GM23338 (cell line): ENCODE measurements around the gene OR10G7. TPM values are rescaled to one million over a fixed set of nuclear protein-coding genes. Genes with fewer than 3 reads are reported as not detected.

Source experiments
- ATAC-seq: fragments of 200-7000 bp; cut with Tn5 transposase; 3 replicates; pipeline ENCODE4 v1.9.1; 2020
- DNase-seq: peaks from one replicate; pipeline ENCODE4 v3.0.0-alpha.2; 2015; ENCODE audit warnings: low spot score
- H2AFZ ChIP-seq: fragments of 200-600 bp; sonication (generic); 2 replicates; pipeline ENCODE4 v1.8.0; 2016; ENCODE audit warnings: antibody characterized with exemption, mild to moderate bottlenecking, moderate library complexity
- H3F3A ChIP-seq: fragments of 200-600 bp; sonication (generic); replicated peaks from 2 replicates; pipeline ENCODE4 v1.8.0; 2017; ENCODE audit warnings: antibody characterized with exemption, mixed run types, low read depth
- H3K27ac ChIP-seq: fragments of 200-600 bp; sonication (generic); 2 replicates; pipeline ENCODE4 v1.6.1; 2016; ENCODE audit warnings: low read depth
- H3K27me3 ChIP-seq: fragments of 200-600 bp; sonication (generic); 2 replicates; pipeline ENCODE4 v1.8.0; 2016; ENCODE audit warnings: mild to moderate bottlenecking, mixed run types, moderate library complexity; ENCODE audit not compliant: insufficient read depth
- H3K36me3 ChIP-seq: fragments of 200-600 bp; sonication (generic); 2 replicates; pipeline ENCODE4 v1.8.0; 2016; ENCODE audit warnings: mild to moderate bottlenecking; ENCODE audit not compliant: insufficient read depth
- H3K4me1 ChIP-seq: fragments of 200-600 bp; sonication (generic); 2 replicates; pipeline ENCODE4 v1.8.0; 2016; ENCODE audit warnings: mild to moderate bottlenecking, moderate library complexity; ENCODE audit not compliant: insufficient read depth
- H3K4me2 ChIP-seq: fragments of 200-600 bp; sonication (generic); 2 replicates; pipeline ENCODE4 v1.7.1; 2017; ENCODE audit warnings: mixed run types
- H3K4me3 ChIP-seq: fragments of 200-600 bp; sonication (generic); 2 replicates; pipeline ENCODE4 v1.6.1; 2016; ENCODE audit warnings: mixed run types
- H3K79me2 ChIP-seq: fragments of 200-600 bp; sonication (generic); replicated peaks from 2 replicates; pipeline ENCODE4 v1.8.0; 2017; ENCODE audit warnings: mild to moderate bottlenecking; ENCODE audit not compliant: insufficient read depth
- H3K9me2 ChIP-seq: fragments of 200-600 bp; sonication (generic); 2 replicates; pipeline ENCODE4 v1.8.0; 2017; ENCODE audit not compliant: insufficient read depth
- H4K20me1 ChIP-seq: fragments of 200-600 bp; sonication (generic); replicated peaks from 2 replicates; pipeline ENCODE4 v1.8.0; 2017; ENCODE audit warnings: mild to moderate bottlenecking; ENCODE audit not compliant: insufficient read depth
- H3K27ac Mint-ChIP-seq: 2 replicates; pipeline ENCODE4 v1.8.0; 2020; ENCODE audit warnings: inconsistent platforms, mild to moderate bottlenecking, moderate library complexity, mixed read lengths
- H3K27me3 Mint-ChIP-seq: 3 replicates; pipeline ENCODE4 v1.8.0; 2022; ENCODE audit warnings: low read depth, mild to moderate bottlenecking, moderate library complexity, mixed read lengths, inconsistent platforms; ENCODE audit not compliant: insufficient read depth, poor library complexity
- H3K36me3 Mint-ChIP-seq: 3 replicates; pipeline ENCODE4 v1.8.0; 2021; ENCODE audit warnings: low read depth, mild to moderate bottlenecking, inconsistent platforms, moderate library complexity, mixed read lengths
- H3K4me1 Mint-ChIP-seq: 3 replicates; pipeline ENCODE4 v1.8.0; 2020; ENCODE audit warnings: mild to moderate bottlenecking, inconsistent platforms, mixed read lengths
- H3K4me3 Mint-ChIP-seq: 3 replicates; pipeline ENCODE4 v1.8.0; 2021; ENCODE audit warnings: moderate library complexity, mild to moderate bottlenecking, inconsistent platforms, mixed read lengths
- H3K9me3 Mint-ChIP-seq: 3 replicates; pipeline ENCODE4 v1.8.0; 2020; ENCODE audit warnings: moderate library complexity, mild to moderate bottlenecking, inconsistent platforms, mixed read lengths
- CREB1 ChIP-seq: fragments of 250-450 bp; sonication (Bioruptor Pico); IDR thresholded peaks from 2 replicates; pipeline ENCODE4 v1.5.0; 2020; ENCODE audit warnings: low read depth, mild to moderate bottlenecking, moderate library complexity
- CTCF ChIP-seq, 2 experiments: fragments of 200-600 bp in 1 of 2; sonication (generic) in 1 of 2; conservative IDR thresholded peaks; 2 replicates each; pipeline versions ENCODE4 v1.5.1 to v1.6.1; 2016 to 2017; ENCODE audit warnings: antibody characterized with exemption in 2 of 2, low read depth in 2 of 2, mild to moderate bottlenecking in 2 of 2, moderate library complexity in 1 of 2
- ETS1 ChIP-seq: IDR thresholded peaks from 2 replicates; pipeline ENCODE4 v1.6.1; 2016; ENCODE audit warnings: antibody characterized with exemption
- EZH2 ChIP-seq: fragments of 200-600 bp; sonication (generic); IDR thresholded peaks from one replicate; pipeline ENCODE4 v1.8.0; 2017; ENCODE audit warnings: antibody characterized with exemption, mild to moderate bottlenecking, low read depth; ENCODE audit not compliant: unreplicated experiment
- EZH2phosphoT487 ChIP-seq: fragments of 200-600 bp; sonication (generic); IDR thresholded peaks from one replicate; pipeline ENCODE4 v1.8.1; 2018; ENCODE audit warnings: antibody characterized with exemption; ENCODE audit not compliant: unreplicated experiment
- NANOG ChIP-seq: IDR thresholded peaks from 2 replicates; pipeline ENCODE4 v1.6.1; 2016; ENCODE audit warnings: antibody characterized with exemption, borderline replicate concordance
- REST ChIP-seq: IDR thresholded peaks from one replicate; pipeline ENCODE4 v1.6.1; 2018; ENCODE audit warnings: antibody characterized with exemption; ENCODE audit not compliant: unreplicated experiment
- ZNF331 ChIP-seq: fragments of 250-450 bp; sonication (Bioruptor Pico); IDR thresholded peaks from 2 replicates; pipeline ENCODE4 v1.5.0; 2020; ENCODE audit warnings: low read depth, mild to moderate bottlenecking, moderate library complexity
- ZNF462 ChIP-seq: fragments of 250-450 bp; sonication (Bioruptor Pico); IDR thresholded peaks from 2 replicates; pipeline ENCODE4 v1.5.0; 2020; ENCODE audit warnings: mild to moderate bottlenecking, moderate library complexity
- polyA plus RNA-seq: library from polyadenylated mRNA; unstranded; fragments of >200 nt; fragmentation: Nextera tagmentation; extraction: Ambion mirVana; gene quantifications from 2 replicates; pipeline ENCODE4 v1.2.1, GENCODE V29; 2016
- total RNA-seq: library from RNA; depleted of rRNA; stranded (reverse); fragments of >200 nt; shearing (Covaris generic); gene quantifications from 2 replicates; pipeline ENCODE4 v1.2.3, GENCODE V29; 2014

OR10G7 gene
- total and polyA plus RNA-seq, 2 experiments from 2014 or later = not detected

GRCh38 chr11:124080327-124081001, 39.3 kb upstream of the OR10G7 start (continued):
- no peak for TF ChIP-seq ZNF462 (CRISPR knock-in tag)

- H4K20me1 ChIP-seq = no peaks in the 10 kb centered on the region; the same call in 1 of the 2 replicates
- H3K4me3 ChIP-seq = no peak overlapping the region
- DNase-seq (no peak), ATAC-seq (no peak)
- no peaks in the 10 kb centered on the region for H3K9me2 ChIP-seq
- H2AFZ ChIP-seq = no peak overlapping the region
- no peaks in the 10 kb centered on the region for H3K27me3 ChIP-seq
- peaks cover 2% of the 10 kb centered on the region for H3K27me3 Mint-ChIP-seq
- no peaks in the 10 kb centered on the region for H3K9me3 Mint-ChIP-seq
- no peaks in the 10 kb centered on the region for H3K36me3 Mint-ChIP-seq
- H3K4me1 Mint-ChIP-seq = peaks cover 2% of the 10 kb centered on the region
- H3K4me1 ChIP-seq = peaks cover 5% of the 10 kb centered on the region; the same call in 1 of the 2 replicates
- no peak for TF ChIP-seq CTCF (conservative IDR thresholded peaks at IDR 0.05; ENCODE audit: low read depth in 2 of 2)
- no peak for TF ChIP-seq EZH2
- TF ChIP-seq EZH2phosphoT487 = no peak
- no peak for TF ChIP-seq ZNF331 (CRISPR knock-in tag)
- no peak for TF ChIP-seq REST
- TF ChIP-seq NANOG = no peak
- no peak for TF ChIP-seq CREB1 (CRISPR knock-in tag)
- TF ChIP-seq ETS1 = no peak
- H3K4me3 Mint-ChIP-seq = no peak overlapping the region
- H3F3A ChIP-seq = no peaks in the 10 kb centered on the region
- no peaks in the 10 kb centered on the region for H3K79me2 ChIP-seq
- H3K27ac Mint-ChIP-seq = no peak overlapping the region
- H3K36me3 ChIP-seq = no peaks in the 10 kb centered on the region
- H3K27ac ChIP-seq = no peak overlapping the region
- no peak overlapping the region for H3K4me2 ChIP-seq
Measured at GRCh38 chr11:124079631-124080326, 38.7 kb upstream of the OR10G7 start.
